ENCODE results near the gene STEEP1. TPM values are rescaled to one million over a fixed set of nuclear protein-coding genes. Genes with fewer than 3 reads are reported as not detected.

Gene STEEP1
- polyA plus RNA-seq, 1 donor from 2014 or later: 63.0 TPM

- Histone ChIP-seq H3K36me3 (ENCODE audit: insufficient read depth, low read length) (no peaks in the 10 kb centered on the region), H3K9me2 (ENCODE audit: insufficient read depth, low read length) (no peaks in the 10 kb centered on the region), H3F3A (ENCODE audit: insufficient read depth, low read length, poor library complexity, severe bottlenecking) (no peaks in the 10 kb centered on the region), H3K9ac (ENCODE audit: low read length) (no peak overlapping the region), H4K20me1 (ENCODE audit: insufficient read depth) (no peaks in the 10 kb centered on the region), H3K27ac (ENCODE audit: low read length) (no peak overlapping the region), H2AFZ (ENCODE audit: low read depth, low read length) (no peak overlapping the region), H3K4me2 (ENCODE audit: low read length) (no peak overlapping the region), H3K79me2 (replicated peaks; ENCODE audit: insufficient read depth, low read length) (no peaks in the 10 kb centered on the region), H3K9me3 (ENCODE audit: low read length) (no peaks in the 10 kb centered on the region), H3K27me3 (ENCODE audit: insufficient read depth, low read depth, low read length) (no peaks in the 10 kb centered on the region), H3K4me3 (ENCODE audit: low read length) (no peak overlapping the region)
- no peak for TF ChIP-seq EP300 (conservative IDR thresholded peaks at IDR 0.05; ENCODE audit: poor library complexity, severe bottlenecking)
- TF ChIP-seq MXI1 (conservative IDR thresholded peaks at IDR 0.05; ENCODE audit: poor library complexity, severe bottlenecking): no peak
- peak; percentile 75 for TF ChIP-seq CTCF (IDR thresholded peaks at IDR 0.05; ENCODE audit: poor library complexity, severe bottlenecking)
- TF ChIP-seq SMC3 (conservative IDR thresholded peaks at IDR 0.05; ENCODE audit: poor library complexity): peak; percentile 68
- TF ChIP-seq POLR2AphosphoS5 (IDR thresholded peaks at IDR 0.05): no peak
- no peak for TF ChIP-seq REST (IDR thresholded peaks at IDR 0.05; ENCODE audit: borderline replicate concordance)
- TF ChIP-seq RAD21 (conservative IDR thresholded peaks at IDR 0.05): peak; percentile 73
- no peak for TF ChIP-seq EZH2 (IDR thresholded peaks at IDR 0.05; ENCODE audit: borderline replicate concordance, insufficient read depth, low read length, poor library complexity, severe bottlenecking)
- TF ChIP-seq TAF1 (IDR thresholded peaks at IDR 0.05; ENCODE audit: low read depth): no peak
Measured at GRCh38 chrX:119516157-119516702, 49.0 kb downstream of the STEEP1 start.

GRCh38 chrX:119512146-119512800 lies 52.9 kb downstream of the STEEP1 start:
- H3K9me3 ChIP-seq (ENCODE audit: low read length): no peaks in the 10 kb centered on the region
- H3K4me2 ChIP-seq (ENCODE audit: low read length): no peak overlapping the region
- no peaks in the 10 kb centered on the region for H3K79me2 ChIP-seq (replicated peaks; ENCODE audit: insufficient read depth, low read length)
- no peak overlapping the region for H2AFZ ChIP-seq (ENCODE audit: low read depth, low read length)
- no peak overlapping the region for H3K9ac ChIP-seq (ENCODE audit: low read length)
- H3K36me3 ChIP-seq (ENCODE audit: insufficient read depth, low read length): no peaks in the 10 kb centered on the region
- H3K4me3 ChIP-seq (ENCODE audit: low read length): no peak overlapping the region
- no peaks in the 10 kb centered on the region for H3K27me3 ChIP-seq (ENCODE audit: insufficient read depth, low read depth, low read length)
- no peak for TF ChIP-seq TAF1 (IDR thresholded peaks at IDR 0.05; ENCODE audit: low read depth)
- TF ChIP-seq POLR2AphosphoS5 (IDR thresholded peaks at IDR 0.05): no peak
- TF ChIP-seq SMC3 (conservative IDR thresholded peaks at IDR 0.05; ENCODE audit: poor library complexity): peak; percentile 55
- TF ChIP-seq MXI1 (conservative IDR thresholded peaks at IDR 0.05; ENCODE audit: poor library complexity, severe bottlenecking): no peak
- no peak for TF ChIP-seq EP300 (conservative IDR thresholded peaks at IDR 0.05; ENCODE audit: poor library complexity, severe bottlenecking)
- peak; percentile 56 for TF ChIP-seq RAD21 (conservative IDR thresholded peaks at IDR 0.05)
- peak; percentile 52 for TF ChIP-seq CTCF (IDR thresholded peaks at IDR 0.05; ENCODE audit: poor library complexity, severe bottlenecking)
- no peak for TF ChIP-seq REST (IDR thresholded peaks at IDR 0.05; ENCODE audit: borderline replicate concordance)
- TF ChIP-seq EZH2 (IDR thresholded peaks at IDR 0.05; ENCODE audit: borderline replicate concordance, insufficient read depth, low read length, poor library complexity, severe bottlenecking): no peak
- no peaks in the 10 kb centered on the region for H3K9me2 ChIP-seq (ENCODE audit: insufficient read depth, low read length)
- H4K20me1 ChIP-seq (ENCODE audit: insufficient read depth): no peaks in the 10 kb centered on the region
- H3F3A ChIP-seq (ENCODE audit: insufficient read depth, low read length, poor library complexity, severe bottlenecking): no peaks in the 10 kb centered on the region
- H3K27ac ChIP-seq (ENCODE audit: low read length): no peak overlapping the region
